Measurements from ENCODE around the gene C1GALT1C1. TPM values are rescaled to one million over a fixed set of nuclear protein-coding genes. Genes with fewer than 3 reads are reported as not detected.
A peak's percentile ranks its signal among the peaks of the same experiment; 100 is the strongest.

C1GALT1C1 gene
- polyA plus RNA-seq, 1 experiment: 28.2 TPM

DNA sequence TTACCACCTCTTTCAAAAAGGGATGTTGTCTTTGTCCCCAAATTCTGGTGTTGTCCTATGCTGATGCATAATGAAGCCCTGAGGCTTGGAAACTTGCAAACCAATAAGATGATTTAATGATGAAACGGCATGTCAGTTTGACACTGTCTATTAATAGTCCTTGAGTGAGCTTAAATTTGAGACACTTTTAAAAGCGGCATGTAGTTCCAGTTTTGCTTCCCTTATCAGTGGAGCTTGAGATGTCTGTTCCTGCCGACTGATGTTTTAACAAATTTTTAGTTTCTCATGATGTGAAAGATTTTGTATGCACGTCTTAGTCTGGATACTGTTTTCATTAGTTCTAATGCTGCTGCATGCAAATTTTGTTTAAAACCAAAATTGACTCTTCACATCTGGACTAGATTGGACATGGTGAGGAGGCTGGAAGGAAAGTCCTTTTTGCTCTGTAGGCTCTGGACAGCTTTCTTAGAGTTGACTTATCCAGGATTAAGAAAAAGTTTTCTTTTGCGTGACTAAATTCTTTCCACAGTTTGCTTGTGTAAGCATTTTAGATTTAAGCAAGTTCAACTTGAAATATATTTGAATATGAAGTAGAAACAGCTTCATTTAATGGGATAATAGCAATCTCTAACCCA is 11.7 kb downstream of the C1GALT1C1 start:
- Histone ChIP-seq H3K36me3 (ENCODE audit: control insufficient read depth, insufficient read depth, low read length) (no peaks in the 10 kb centered on the region), H3K27me3 (ENCODE audit: control insufficient read depth, insufficient read depth, low read length) (no peaks in the 10 kb centered on the region), H3K4me3 (ENCODE audit: low read depth, low read length) (no peak overlapping the region)
- POLR2A ChIA-PET: no interaction called here
- DNase-seq (ENCODE audit: low read depth): no peak
- TF ChIP-seq, protein P1, sequence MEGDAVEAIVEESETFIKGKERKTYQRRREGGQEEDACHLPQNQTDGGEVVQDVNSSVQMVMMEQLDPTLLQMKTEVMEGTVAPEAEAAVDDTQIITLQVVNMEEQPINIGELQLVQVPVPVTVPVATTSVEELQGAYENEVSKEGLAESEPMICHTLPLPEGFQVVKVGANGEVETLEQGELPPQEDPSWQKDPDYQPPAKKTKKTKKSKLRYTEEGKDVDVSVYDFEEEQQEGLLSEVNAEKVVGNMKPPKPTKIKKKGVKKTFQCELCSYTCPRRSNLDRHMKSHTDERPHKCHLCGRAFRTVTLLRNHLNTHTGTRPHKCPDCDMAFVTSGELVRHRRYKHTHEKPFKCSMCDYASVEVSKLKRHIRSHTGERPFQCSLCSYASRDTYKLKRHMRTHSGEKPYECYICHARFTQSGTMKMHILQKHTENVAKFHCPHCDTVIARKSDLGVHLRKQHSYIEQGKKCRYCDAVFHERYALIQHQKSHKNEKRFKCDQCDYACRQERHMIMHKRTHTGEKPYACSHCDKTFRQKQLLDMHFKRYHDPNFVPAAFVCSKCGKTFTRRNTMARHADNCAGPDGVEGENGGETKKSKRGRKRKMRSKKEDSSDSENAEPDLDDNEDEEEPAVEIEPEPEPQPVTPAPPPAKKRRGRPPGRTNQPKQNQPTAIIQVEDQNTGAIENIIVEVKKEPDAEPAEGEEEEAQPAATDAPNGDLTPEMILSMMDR (IDR thresholded peaks at IDR 0.05; ENCODE audit: insufficient read depth, low read depth, low read length): no peak
- CTCF ChIA-PET: no interaction called here

DNA sequence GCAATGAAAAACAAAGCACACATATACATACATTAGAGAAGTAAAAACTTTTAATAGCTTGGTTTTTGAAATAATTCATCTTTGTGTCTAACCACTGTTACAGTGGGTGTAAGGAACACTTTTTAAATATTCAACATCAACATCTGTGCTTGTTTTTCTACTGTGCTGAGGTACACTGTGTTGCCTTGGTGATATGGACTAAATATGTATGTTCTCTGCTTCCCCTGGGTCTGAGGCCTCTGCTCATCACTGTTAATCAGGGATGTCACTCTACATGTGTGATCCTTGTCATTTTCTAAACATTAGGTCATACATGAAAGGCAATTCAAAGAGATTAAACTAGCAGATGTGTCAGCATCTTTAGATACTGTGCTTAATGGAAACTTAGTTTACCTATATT is 15.0 kb downstream of the C1GALT1C1 start:
- CTCF ChIA-PET: interaction anchor here (0.6 kb wide), 1 partner anchor 234 kb away, joined by 3 read pairs; no protein-coding TSS in a partner anchor

DNA sequence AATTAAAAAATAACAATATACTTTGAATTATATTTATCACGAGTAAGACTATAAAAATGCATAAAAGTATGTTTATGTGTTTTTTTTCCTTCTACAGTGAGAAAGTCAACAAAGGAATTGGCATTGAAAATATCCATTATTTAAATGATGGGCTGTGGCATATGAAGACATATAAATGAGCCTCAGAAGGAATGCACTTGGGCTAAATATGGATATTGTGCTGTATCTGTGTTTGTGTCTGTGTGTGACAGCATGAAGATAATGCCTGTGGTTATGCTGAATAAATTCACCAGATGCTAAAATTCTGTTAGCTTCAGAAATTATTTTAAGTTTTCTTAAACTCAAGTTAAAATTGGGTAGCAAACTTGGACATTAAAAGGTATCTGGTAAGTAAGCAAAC is 17.8 kb downstream of the C1GALT1C1 start:
- TF ChIP-seq, protein P1 (IDR thresholded peaks at IDR 0.05; ENCODE audit: insufficient read depth, low read depth, low read length): no peak
- no peaks in the 10 kb centered on the region for H3K36me3 ChIP-seq (ENCODE audit: control insufficient read depth, insufficient read depth, low read length)
- POLR2A ChIA-PET: no interaction called here

More for the DNA sequence above, 15.0 kb downstream of the C1GALT1C1 start:
- POLR2A ChIA-PET: interaction anchor here (0.5 kb wide), 1 partner anchor 11 kb away, joined by 3 read pairs; the partner anchor contains the start of gene MCTS1
- H3K36me3 ChIP-seq (ENCODE audit: control insufficient read depth, insufficient read depth, low read length): no peaks in the 10 kb centered on the region
- TF ChIP-seq, protein P1 (IDR thresholded peaks at IDR 0.05; ENCODE audit: insufficient read depth, low read depth, low read length): no peak
- H3K4me3 ChIP-seq (ENCODE audit: low read depth, low read length): no peak overlapping the region
- H3K27me3 ChIP-seq (ENCODE audit: control insufficient read depth, insufficient read depth, low read length): no peaks in the 10 kb centered on the region
- no peak for DNase-seq (ENCODE audit: low read depth)

DNA sequence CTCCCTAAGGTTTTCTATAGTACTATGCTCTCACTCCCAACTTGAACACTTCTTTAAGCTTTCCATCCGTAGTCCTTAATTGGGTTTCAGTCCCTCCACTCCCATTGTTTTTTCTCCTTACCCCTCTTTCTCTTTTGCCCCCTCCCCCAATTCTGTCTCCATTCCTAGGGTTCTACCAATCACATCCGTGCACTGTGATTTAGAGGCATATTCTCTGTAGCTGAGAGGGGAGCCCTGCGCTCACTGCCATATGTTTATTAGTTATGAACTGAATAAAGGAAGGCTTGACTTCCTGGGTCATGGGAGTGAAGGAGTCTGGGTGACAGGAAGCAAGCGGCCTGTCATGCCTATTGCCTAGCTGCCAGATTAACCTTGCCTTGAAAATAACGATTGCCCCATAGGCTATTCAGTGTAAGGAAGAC is 25.5 kb downstream of the C1GALT1C1 start:
- TF ChIP-seq, protein P1 (IDR thresholded peaks at IDR 0.05; ENCODE audit: insufficient read depth, low read depth, low read length): no peak
- Histone ChIP-seq H3K4me3 (ENCODE audit: low read depth, low read length) (peak overlapping the region; percentile 59), H3K36me3 (ENCODE audit: control insufficient read depth, insufficient read depth, low read length) (no peaks in the 10 kb centered on the region), H3K27me3 (ENCODE audit: control insufficient read depth, insufficient read depth, low read length) (no peaks in the 10 kb centered on the region)
- ChIA-PET CTCF (interaction anchor here (1.3 kb wide), 1 partner anchor 43 kb away, joined by 3 read pairs; the partner anchor contains the start of gene CUL4B), POLR2A (interaction anchor here (0.6 to 1.3 kb wide), 3 partner anchors 43 to 120 kb away, joined by 3 to 7 read pairs (median 4); partner anchors contain the start of gene CUL4B)
- no peak for DNase-seq (ENCODE audit: low read depth)

More for the DNA sequence above, 17.8 kb downstream of the C1GALT1C1 start:
- Histone ChIP-seq H3K27me3 (ENCODE audit: control insufficient read depth, insufficient read depth, low read length) (no peaks in the 10 kb centered on the region), H3K4me3 (ENCODE audit: low read depth, low read length) (no peak overlapping the region)
- no peak for DNase-seq (ENCODE audit: low read depth)
- CTCF ChIA-PET: no interaction called here

DNA sequence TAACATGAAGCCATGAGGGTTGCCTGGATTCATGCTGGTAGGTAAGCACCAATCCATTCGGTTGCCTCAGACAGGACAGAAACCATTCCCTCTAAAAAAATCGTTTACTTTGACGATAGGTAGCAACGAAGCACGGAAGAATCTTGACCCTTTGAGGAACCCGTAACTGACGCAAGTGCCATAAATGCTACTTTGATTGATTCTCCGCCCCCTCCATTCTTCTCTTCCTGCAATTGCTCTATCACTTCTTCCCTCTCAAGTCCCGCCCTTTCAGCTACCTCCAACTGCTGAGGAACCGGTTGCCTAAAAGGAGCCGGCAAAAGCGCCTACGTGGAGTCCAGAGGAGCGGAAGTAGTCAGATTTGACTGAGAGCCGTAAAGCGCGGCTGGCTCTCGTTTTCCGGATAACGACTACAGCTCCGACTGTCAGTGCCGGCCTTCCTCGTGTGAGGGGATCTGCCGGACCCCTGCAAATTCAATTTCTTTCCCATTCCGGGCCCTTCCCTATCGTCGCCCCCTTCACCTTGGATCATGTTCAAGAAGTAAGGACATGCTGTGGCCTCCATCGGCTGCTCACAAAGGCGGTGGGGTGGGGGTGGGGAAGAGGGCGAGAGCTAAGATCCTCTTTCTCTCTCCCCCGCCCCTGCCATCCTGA is 26.0 kb downstream of the C1GALT1C1 start, which contains the start of gene MCTS1:
Gene MCTS1 (plus strand): TSS at position 395 of the 654 bp plus-strand sequence. CDS start 136 bp downstream, at position 531.
- H3K27me3 ChIP-seq (ENCODE audit: control insufficient read depth, insufficient read depth, low read length): no peaks in the 10 kb centered on the region
- CTCF ChIA-PET: interaction anchor here (1.3 kb wide), 1 partner anchor 43 kb away, joined by 3 read pairs; the partner anchor contains the start of gene CUL4B
- no peaks in the 10 kb centered on the region for H3K36me3 ChIP-seq (ENCODE audit: control insufficient read depth, insufficient read depth, low read length)
- TF ChIP-seq, protein P1 (IDR thresholded peaks at IDR 0.05; ENCODE audit: insufficient read depth, low read depth, low read length): no peak
- POLR2A ChIA-PET: interaction anchor here (0.7 to 1.3 kb wide), 3 partner anchors 11 to 43 kb away, joined by 3 to 4 read pairs (median 3); partner anchors contain the start of gene CUL4B
- peak within 1 kb of the TSS; percentile 59 for H3K4me3 ChIP-seq (ENCODE audit: low read depth, low read length)
- DNase-seq (ENCODE audit: low read depth): peak; percentile 86

All from BJ (cell line).